Germinal center (tissue), 1 donor: Measurements from ENCODE around the gene RBM44.

Experiments
- DNase-seq: peaks from one replicate; pipeline ENCODE4 v3.0.0; 2012; ENCODE audit warnings: mixed read lengths, low spot score

The RBM44 gene

DNA sequence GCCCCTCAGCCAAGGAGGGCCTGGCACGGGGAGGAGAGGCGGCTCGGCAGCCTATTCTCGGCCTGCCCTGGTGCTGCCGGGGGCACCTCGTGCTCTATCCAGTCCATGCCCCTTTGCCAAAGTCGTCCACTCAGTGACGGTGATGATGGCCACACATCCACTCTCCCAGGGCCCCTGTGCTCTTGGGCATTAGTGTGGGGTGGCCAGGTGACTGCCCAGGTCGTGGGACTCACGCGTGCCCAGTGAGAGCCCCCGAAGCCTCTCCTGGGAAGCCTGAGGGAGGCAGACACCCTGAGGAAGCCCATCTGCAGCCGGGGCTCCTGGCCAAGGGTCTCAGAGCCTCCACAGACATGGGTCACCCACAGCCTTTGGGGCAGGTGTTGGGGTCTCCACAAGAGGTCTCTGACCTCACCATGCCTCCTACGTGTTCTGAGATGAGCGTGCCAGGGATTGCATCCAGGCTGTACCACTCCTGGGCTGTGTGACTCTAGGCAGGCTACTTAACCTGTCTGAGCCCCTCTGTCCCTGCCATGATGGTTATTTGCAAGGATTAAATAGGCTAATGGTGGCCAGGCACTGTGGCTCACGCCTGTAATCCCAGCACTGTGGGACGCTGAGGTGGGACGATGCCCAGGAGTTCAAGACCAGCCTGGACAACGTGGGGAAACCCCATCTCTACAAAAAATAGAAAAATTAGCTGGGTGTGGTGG lies 73.8 kb downstream of the RBM44 start:
- no peak for DNase-seq

DNA sequence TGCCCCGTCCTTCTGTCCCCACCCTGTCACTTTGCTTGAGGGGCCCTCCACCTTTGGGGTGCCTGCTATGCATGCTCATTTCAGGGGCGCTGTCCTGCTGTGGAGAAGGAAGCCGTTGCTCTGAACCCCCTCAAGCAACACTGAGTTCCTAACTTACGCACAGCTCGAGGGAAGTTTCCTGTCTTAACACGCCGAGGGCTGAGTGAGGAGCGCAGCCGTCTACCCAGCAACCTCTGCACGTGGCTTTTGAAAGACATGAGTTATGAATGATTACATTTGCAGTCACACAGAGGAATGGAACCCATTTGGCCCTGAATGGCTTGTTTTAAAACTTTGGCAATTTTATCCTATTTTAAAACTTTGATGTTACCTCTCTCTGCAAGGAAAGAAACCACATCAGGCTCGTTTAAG lies 74.8 kb downstream of the RBM44 start:
- no peak for DNase-seq

DNA sequence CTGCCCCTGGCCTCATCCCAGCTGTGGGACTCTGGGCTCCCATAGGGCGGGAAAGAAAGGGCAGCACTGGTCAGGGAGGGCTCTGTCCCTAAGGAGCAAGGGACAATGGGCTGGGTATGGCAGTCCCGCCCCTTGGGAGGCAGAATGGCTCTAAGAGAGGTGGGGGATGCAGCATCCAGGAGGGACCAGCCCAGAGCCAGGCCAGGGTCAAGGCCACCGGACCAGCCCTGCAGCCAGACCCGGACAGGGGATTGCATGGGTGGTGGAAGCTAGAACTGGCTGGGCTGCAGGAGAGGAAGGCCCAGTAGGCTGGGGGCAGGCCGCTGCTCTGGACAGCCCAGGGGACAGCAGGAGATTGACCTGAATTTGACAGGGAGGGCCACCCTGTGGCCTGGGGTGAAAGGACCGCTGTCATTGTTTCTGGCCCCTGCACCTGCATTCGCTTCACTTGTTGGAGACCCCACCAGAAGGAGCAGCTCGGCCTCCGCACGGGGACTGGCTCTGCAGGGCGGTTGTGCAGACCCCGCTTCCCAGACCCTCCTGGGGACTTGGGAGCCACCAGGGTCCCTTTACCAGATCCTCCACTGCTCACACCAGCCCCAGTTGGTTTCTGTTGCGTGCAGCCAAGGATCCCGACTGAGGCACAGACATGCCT lies 75.4 kb downstream of the RBM44 start:
- no peak for DNase-seq

DNA sequence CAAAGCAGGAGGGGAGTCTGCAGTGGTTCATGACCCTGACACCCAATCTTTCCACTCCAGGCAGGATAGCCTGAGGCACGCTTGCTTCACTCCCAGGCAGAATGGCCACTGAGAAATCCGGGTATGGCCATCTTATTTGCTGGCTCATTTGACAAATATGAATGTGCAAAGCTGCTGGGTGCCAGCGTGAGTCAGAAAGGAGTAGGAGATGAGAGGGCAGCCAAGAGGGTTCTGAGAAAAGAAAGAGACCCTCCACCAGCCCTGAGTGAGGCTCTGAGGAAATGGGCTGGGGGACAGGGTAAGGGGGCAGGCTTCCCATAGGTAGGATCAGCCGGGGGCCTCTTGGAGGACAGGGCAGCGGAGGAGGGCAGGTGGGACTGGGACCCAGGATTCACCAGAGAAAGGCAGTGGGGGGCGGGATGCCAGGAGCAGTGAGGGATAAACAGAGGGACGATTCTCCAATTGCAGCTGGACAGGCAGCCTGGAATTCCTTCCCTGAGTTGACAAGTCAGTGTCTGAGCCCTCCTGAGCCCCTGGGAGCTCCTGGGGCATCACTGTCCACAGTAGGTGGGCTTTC lies 76.1 kb downstream of the RBM44 start:
- no peak for DNase-seq

DNA sequence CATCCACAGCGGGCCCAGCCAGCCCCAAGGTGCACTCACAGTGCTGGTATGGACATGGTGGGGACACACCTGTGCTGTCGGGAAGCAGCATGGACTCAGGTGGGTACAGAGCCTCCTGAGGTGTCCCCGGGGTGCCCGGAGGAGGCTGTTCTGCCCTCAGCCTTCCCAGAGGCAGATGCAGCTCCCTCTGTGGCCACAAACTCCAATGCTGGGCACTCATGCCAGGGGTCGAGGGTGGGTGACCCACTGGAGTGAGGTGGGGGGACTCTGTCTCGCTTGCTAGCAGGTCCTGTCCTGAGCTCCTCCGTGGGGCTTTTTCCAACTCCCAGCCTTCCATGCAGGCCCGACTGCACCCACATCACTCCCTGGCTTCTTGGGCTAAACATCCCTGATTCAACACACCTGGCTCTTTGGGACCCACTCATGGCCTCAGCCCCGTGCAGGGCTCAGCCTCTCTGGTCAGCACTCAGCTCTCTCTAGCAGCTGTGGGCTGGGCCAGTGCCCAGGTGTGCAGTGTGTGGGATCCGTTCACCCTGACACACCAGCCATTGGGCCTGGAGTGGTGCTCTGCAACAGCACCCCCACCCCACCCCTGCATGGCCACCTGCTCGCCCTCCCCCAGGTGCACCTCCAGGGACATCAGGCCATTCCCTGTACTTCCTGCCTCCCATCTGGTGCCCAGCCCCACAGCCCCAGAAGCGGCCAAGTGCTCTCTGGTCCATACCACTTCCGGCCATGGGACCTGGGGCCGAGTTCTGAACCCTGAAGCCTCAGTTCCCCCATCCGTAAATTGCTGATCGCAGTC lies 76.9 kb downstream of the RBM44 start:
- no peak for DNase-seq

DNA sequence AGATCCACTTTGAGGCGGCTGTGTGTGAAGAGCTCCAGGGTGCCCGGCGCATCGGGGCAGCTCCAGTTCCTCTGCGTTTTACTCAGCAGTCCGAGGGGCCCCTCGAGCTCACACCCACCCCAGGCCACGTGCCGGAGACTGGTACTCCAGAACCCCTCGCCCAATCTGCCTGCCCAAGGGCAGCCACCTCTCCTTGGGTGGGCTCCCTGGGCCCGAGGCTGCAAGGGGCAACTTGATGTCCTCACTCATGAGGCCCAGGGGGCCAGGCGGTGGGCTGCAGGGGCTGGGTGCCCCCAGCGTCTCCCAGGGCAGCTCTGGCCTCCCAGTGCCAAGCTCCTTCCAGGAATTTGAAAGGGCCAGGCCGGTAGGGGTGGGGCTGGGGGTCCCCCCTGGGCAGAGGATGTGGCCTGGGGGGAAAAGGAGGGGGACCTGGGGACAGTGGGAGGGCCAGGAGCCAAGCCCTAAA lies 77.5 kb downstream of the RBM44 start:
- DNase-seq, result no peak

DNA sequence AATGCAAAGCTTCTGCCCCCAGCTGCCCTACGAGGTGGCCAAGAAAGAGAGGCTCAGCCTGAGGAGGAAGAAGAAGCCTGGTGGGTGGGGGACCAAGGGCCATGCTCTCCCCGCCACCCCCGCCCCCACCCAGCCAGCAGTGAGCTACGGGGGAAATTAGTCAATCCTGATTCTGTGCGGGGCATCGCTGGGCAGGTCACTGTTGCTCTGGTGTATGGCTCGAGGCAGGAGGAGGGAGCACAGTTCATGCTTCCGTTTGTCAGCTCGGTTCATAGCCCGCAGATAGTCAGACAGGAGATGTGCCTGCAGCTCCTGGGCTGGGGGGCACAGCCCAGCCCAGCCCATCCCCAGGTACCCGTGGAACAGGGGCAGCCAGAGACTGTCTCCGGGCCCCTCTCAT lies 78.0 kb downstream of the RBM44 start:
- no peak for DNase-seq

DNA sequence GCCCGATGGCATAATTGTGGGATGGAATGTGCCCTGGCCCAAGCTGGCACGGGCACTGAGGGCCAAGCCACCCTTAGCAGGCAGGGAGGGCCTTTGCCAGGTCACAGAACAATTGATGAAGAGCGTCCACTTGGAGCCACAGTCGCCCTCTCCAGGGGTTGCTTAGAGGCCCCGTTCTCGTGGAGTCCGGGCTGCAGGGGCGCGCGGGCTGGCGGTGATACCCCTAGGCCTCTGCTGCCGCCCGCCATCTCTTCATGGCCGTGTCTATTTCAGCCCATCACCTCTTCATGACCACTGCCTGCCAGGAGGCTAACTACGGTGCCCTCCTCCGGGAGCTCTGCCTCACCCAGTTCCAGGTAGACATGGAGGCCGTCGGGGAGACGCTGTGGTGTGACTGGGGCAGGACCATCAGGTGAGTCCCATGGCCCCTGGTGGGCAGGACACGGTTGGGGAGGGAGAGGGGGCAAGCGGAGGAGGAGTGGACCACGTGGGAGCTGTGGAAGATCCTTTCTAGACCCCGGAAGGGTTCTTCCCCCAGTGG lies 78.4 kb downstream of the RBM44 start:
- no peak for DNase-seq

DNA sequence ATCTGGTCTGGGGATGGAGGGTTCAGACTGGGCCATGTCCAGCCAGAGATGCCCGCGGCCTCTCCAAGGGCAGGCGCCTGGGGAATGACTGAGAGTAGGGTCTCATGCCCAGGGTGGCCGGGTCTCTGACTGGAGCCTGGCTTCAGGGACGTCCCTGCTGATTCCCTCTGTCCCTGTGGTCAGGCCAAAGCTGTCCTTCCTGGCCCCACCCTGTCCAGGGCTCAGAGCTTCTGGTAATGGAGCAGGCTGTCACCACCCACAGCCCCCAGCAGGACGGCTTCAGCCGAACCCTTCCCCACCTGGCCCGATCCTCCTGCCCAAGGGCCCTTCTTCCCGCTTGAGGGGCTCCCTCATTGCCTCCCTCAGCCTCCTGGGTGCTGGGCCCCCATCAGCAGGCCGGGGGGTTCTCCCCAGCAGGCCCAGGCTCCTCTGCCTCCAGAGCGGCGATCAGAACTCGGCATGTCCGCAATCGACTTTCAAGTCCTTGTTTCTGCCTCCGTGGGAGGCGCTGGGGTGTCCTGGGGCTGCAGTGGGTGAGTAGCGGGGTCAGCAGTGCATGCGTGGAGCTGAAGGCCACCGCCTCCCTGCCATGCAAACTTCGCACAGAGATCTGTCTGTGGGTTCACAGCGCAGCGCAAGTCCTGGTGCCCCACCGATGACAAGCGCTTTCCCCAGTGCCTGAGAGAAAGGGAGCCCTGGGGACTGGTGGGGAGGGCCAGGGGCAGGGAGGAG lies 79.2 kb downstream of the RBM44 start:
- no peak for DNase-seq

DNA sequence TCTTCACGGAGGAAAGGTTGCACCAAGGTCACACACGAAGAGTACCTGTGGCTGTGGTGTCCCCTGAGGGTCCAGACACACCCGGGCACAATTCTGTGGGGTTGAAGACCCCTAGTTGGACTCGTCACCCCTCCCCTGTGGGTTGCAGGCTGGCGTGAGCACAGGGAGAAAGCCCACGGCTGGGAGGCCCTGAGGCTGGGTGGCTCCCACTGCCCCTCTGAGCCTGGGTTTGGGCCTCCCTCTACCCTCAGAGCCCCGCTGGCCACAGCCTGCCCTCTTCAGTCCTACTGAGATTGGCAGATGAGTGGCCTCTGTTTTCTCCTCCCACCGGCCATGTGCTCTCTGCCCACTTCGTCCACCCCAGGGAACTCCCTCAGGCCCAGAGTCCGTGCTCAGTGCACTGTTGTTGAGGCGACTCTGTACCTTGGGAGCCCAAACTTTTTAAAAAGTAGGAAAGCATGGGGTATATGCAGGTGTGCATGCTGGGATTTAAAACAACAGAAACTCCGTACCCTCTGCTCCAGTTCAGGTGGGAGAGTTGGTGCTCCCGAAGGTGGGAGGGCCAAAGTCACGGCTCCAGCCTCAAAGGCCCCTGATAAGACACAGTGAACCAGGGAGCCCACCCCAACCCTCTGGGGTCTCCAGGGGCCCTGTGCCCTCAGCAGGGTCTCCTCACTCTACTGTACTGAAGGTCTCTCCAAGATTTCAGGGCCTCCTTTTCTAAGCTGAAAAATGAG lies 79.9 kb downstream of the RBM44 start:
- DNase-seq, result no peak

DNA sequence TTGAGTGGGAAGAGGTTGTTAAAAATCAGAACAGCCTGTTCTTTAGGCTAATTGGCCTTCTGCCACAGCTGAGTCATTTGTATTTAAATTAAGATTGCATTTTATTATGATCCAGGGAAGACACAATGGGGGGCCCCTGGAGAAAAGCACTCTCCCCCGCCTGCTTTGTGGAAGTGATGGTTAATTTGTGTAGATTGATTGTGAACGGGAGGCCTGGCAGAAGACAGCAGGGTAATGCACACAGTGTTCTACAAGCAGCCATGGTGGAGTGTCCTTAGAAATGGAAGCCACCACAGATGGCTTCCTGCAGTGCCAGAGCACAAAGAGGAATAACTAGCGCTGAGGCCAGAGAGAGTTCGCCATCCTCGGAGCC lies 80.5 kb downstream of the RBM44 start:
- DNase-seq, result no peak

DNA sequence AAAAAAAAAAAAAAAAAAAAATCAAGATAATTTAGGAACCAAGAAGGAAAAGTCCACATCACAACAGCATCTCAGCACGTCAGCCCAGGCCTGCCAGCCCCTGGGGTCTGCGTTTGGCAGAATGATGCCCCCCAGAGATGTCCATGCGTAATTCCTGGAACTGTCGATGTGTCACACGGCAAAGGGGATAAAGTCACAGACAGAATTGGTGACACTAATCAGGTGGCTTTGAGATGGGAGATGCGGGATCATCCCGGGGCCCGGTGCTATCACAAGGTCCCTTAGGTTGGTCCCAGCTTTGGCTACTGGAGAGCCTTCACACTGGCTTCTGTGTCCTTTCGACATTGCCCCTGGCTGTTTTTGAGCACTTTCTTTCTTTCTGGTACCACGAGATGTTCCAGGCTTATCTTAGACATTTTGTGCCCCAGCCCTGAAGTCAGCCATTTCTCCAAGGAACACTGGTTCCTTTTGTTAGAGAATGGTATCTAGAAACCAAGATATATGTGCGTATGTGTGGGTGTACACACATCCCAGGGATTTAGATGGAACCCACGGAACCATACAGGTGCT lies 81.5 kb downstream of the RBM44 start:
- no peak for DNase-seq

DNA sequence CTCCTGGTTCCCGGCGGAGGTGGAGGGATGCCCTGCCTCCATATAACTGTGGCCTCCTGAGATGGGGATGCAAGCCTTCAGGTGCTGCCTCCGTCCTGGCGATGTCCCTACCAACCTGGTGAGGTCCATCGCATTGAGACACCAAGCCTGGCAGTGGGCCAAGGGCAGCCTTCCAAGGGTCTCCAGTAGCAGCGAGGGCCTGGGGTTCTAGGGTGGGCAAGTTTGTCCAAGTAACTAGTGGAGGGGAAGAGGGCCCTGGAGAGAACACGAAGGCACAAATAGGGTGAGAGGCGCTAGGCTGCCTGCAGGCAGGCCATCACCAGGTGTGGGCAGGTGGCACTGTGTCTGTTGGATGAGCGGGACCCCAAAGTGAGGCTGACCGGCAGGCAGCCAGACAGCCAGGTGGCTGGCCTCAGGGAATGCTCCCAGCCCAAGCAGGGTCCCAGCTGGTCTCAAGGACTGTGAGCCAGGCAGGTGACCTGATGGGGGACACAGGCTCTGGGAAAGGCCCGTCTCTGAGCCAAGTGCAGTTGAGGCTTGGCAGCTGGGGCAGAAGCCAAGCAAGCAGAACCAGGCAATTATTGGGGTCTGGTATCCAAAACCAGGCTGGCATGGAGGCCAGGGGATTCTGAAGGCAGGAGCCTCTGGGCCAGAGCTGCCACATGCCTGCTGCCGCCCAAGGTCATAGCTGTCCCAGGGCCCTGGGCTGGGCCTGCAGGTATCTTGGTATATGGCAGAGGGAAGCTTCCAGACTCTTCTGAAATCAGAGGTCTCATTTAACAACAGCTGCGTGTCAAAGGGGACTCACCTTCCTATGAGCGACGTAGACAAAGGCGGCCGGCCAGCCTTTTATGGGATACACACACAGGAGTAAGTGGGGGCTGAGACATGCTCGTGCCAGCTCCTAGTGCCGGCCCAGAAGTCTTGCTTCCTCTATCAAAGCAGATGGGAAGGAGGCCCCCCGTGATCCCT lies 84.2 kb downstream of the RBM44 start:
- DNase-seq, result no peak

DNA sequence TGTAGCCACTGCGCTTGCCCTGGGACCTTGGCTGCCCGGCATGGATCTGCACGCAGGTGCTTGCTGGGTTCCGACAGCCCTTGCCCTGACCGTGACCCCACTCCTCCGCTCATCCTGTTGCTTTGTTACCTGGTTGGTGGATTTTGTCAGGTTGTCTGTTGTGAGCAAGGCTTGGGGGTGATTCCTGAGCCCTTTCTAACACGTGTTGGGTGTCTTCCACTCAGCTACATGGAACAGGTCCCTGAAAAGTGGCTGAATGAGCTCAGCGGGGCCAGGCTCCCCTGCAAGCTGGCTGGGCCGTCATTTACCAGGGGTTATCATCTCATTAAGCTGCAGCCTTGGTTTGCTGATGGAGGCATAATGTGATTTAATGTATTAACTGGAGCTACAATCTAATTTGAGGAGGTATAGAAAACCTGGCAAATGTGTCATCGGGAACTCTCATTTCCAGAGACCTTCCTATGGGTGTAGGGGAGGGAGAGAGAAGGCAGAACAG lies 85.4 kb downstream of the RBM44 start:
- DNase-seq, result no peak

DNA sequence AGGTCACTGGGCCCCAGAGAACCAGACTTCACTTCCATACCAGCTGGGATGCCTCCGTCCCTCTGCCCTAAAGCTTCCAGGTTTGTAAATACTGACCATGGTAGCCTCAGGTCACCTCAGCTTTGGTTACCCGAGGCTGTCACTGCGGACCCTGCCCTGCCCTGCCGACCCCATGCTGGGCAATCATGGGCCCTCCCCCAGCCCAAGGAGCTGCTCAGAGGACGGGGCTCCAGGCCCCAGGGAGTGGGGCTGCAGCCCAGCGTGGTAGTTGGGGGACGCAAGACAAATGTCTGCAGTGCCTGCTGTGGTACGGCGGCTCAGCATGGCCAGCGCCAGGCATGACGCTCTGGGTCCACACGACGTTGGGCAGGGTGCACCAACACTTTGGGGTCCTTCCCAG lies 86.1 kb downstream of the RBM44 start:
- DNase-seq, result no peak

DNA sequence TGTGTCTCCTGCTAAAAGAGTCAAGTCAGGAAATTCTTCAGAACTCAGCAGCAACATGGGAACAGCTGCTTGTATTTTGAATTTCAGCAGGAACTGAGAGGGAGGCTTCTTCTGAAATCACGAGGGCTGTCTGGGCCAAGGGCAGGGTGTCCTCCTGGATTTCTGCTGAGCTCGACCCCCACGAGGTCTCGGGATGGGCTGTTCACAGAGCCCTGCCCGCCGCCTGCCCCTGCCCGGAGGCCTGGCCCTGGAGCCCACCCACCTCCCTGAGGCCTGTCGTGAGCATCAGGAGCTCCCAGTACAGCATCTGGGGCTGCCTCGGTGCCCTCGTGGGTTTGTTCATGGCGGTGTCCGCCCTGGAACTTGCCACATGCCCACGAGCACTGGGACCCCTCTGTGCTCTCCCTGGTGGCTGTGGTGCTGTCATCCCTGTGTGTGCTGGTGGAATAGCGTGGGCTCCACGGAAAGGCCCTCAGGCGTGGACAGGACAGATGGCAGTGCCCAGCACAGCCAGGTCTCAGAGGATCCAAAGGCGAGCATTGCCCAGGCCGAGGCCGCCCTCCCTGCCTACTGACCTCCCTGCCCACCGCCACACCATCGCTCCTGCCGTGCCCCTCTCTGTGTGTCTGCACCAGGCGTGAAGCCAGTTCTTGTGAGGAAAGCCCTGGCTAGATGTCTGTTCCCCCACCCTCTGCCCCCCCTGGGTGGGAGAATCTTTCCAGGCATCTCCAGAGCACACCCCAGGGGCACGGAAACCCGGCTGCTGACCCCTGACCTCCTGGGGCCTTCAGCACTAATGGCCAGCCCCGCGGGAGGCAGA lies 86.7 kb downstream of the RBM44 start:
- DNase-seq, result no peak

DNA sequence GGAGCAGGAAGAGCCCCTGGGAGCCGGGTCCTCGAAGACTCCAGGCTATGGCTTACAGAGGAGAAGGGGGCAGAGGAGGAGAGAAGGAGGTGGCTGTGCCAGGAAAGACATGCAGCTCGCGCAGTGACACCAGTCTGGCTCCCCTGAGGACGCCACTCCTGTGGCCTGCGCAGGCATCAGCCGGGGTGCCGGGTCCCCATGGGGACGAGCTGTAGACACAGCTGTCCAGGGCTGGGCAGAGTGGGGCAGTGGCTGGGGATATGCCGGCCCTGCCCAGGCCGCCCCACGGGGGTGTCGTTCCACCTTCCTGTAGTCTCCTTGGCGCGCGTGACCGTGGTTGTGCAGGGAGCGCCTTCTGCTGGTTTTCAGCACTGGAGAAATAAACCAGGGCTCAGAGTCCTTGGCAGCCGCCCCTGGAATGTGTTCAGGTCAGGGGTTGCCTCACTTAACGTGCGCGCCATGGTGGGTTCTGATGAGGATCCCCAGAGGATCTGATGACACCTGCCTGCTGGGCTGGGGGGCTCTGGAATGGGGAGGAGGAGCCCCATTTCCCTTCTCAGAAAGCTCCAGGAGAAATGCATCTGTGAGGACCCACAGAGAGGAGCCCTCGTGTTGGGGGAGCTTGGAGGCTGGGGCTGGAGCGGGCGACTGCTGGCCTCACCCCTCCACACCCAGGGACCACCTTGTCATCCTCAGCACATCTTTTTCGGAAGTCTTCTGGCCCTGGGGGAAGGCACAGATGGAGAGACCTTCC lies 87.5 kb downstream of the RBM44 start:
- DNase-seq, result no peak
